Adrenal gland (tissue), 5 donors: ENCODE measurements around the gene CRBN.

Experiments used
- POLR2A ChIP-seq, 2 donors: fragments of 450-650 bp; IDR thresholded peaks; one replicate each; pipeline ENCODE4 v1.6.1; 2017; ENCODE audit warnings: antibody characterized with exemption in 2 of 2, mild to moderate bottlenecking in 2 of 2, moderate library complexity in 1 of 2
- TF ChIP-seq, protein P1 (sequence below), 6 experiments: fragments of 450-650 bp in 4 of 6; fragments of 200-600 bp in 2 of 6; sonication (generic) in 1 of 6; IDR thresholded peaks; 1 replicate in 5 of 6; 2 replicates in 1 of 6; pipeline versions ENCODE4 v1.5.1 to v1.8.0; 2016 to 2021; ENCODE audit warnings: antibody characterized with exemption in 6 of 6, mild to moderate bottlenecking in 2 of 6, moderate library complexity in 1 of 6
- donor health status: DM: no; HTN: no; CAD: no.

DNA sequence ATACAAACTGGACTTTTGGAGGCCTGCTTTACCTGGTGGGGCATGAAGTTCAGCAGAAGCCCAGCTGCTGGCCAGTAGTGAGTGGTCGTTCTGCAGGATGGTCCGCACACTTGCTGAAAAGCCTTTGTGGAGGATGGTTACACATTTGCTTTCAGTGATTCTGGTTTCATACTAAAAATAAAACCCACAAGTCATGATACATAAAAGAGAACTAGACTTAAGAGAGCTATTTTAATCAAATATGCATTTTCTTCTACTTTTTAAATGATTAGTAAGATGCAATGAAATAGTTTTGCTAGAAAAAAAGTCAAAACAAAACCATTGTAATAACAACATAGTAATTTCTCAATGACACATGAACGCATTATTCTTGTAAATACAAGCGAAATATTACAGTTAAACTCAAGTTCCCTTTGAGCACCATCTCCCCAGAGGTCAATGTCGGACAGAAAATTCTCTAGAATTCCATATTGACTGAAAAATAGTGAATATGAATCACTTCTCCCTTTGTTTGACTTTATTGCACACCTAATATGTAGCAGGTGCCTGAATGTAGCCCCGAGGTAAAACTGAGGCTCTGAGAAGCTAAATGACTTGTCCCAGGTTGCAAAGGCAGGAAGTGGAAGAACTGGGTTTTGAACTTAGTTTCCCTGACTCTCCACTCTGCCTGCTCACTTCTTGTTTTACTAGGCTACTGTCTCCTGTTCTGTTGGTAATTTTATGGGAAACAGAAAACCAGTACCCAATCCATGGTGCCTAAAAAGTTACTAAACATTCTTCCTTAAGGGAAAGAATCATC lies 77.6 kb downstream of the CRBN start:
- TF ChIP-seq, protein P1, sequence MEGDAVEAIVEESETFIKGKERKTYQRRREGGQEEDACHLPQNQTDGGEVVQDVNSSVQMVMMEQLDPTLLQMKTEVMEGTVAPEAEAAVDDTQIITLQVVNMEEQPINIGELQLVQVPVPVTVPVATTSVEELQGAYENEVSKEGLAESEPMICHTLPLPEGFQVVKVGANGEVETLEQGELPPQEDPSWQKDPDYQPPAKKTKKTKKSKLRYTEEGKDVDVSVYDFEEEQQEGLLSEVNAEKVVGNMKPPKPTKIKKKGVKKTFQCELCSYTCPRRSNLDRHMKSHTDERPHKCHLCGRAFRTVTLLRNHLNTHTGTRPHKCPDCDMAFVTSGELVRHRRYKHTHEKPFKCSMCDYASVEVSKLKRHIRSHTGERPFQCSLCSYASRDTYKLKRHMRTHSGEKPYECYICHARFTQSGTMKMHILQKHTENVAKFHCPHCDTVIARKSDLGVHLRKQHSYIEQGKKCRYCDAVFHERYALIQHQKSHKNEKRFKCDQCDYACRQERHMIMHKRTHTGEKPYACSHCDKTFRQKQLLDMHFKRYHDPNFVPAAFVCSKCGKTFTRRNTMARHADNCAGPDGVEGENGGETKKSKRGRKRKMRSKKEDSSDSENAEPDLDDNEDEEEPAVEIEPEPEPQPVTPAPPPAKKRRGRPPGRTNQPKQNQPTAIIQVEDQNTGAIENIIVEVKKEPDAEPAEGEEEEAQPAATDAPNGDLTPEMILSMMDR (IDR thresholded peaks at IDR 0.05) = no peak
- TF ChIP-seq POLR2A (IDR thresholded peaks at IDR 0.05) = no peak
